Measurements from ENCODE around the gene GPR83.

- TF ChIP-seq, protein P1, sequence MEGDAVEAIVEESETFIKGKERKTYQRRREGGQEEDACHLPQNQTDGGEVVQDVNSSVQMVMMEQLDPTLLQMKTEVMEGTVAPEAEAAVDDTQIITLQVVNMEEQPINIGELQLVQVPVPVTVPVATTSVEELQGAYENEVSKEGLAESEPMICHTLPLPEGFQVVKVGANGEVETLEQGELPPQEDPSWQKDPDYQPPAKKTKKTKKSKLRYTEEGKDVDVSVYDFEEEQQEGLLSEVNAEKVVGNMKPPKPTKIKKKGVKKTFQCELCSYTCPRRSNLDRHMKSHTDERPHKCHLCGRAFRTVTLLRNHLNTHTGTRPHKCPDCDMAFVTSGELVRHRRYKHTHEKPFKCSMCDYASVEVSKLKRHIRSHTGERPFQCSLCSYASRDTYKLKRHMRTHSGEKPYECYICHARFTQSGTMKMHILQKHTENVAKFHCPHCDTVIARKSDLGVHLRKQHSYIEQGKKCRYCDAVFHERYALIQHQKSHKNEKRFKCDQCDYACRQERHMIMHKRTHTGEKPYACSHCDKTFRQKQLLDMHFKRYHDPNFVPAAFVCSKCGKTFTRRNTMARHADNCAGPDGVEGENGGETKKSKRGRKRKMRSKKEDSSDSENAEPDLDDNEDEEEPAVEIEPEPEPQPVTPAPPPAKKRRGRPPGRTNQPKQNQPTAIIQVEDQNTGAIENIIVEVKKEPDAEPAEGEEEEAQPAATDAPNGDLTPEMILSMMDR (IDR thresholded peaks at IDR 0.05) = no peak
- no peak for TF ChIP-seq POLR2A (IDR thresholded peaks at IDR 0.05)
- TF ChIP-seq EP300 (IDR thresholded peaks at IDR 0.05) = no peak
- no peak for TF ChIP-seq POLR2AphosphoS5 (IDR thresholded peaks at IDR 0.05)
Observed at GRCh38 chr11:94342250-94342649, 59.0 kb downstream of the GPR83 start.

All from upper lobe of left lung (tissue), 4 donors.